ENCODE results near the gene CD276. TPM values are rescaled to one million over a fixed set of nuclear protein-coding genes. Genes with fewer than 3 reads are reported as not detected.

CD276 gene
- total RNA-seq, 1 experiment from 2014 or later = 75.4 TPM

DNA sequence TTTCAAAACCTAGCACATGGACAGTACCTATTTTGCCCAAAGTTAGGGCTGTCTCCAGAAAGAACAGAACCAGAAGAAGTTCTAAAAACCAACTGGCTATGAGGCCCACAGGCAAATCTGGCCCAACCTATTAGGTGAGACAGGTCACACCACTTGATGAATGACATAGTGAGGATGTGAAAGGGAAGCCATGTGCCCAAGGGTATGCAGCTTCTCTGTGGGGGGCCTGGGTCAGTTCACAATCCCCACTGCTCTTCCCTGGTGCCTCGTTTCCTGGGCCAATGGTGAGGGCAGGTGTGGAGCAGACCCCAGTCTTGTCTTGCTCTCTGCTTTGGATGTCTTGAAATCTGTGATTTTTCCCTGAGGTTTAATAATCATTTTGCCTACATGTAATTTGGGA, 60.1 kb downstream of the CD276 start:
- H3K27ac ChIP-seq (ENCODE audit: low read depth, low read length) = no peak overlapping the region
- H4K20me1 ChIP-seq (ENCODE audit: insufficient read depth) = no peaks in the 10 kb centered on the region
- H3K79me2 ChIP-seq (ENCODE audit: insufficient read depth, low read length) = no peaks in the 10 kb centered on the region
- H3K4me3 ChIP-seq (replicated peaks in 1 of 2; ENCODE audit: low read depth in 1 of 2, low read length in 2 of 2) = no peak overlapping the region
- no peaks in the 10 kb centered on the region for H3K9me2 ChIP-seq (ENCODE audit: insufficient read depth)
- H3K36me3 ChIP-seq (ENCODE audit: control insufficient read depth in 1 of 2, insufficient read depth in 2 of 2, low read length in 2 of 2) = no peaks in the 10 kb centered on the region
- ChIA-PET CTCF (no interaction called here), RAD21 (ENCODE audit: low non-redundant PET in 1 of 2, low total read pairs in 2 of 2, uncharacterized antibody in 2 of 2, unreplicated experiment in 2 of 2) (no interaction called here), POLR2A (no interaction called here)
- TF ChIP-seq ZFX (IDR thresholded peaks at IDR 0.05) = no peak
- TF ChIP-seq, protein P1, sequence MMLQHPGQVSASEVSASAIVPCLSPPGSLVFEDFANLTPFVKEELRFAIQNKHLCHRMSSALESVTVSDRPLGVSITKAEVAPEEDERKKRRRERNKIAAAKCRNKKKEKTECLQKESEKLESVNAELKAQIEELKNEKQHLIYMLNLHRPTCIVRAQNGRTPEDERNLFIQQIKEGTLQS (IDR thresholded peaks at IDR 0.05) = no peak
- TF ChIP-seq, protein P2, sequence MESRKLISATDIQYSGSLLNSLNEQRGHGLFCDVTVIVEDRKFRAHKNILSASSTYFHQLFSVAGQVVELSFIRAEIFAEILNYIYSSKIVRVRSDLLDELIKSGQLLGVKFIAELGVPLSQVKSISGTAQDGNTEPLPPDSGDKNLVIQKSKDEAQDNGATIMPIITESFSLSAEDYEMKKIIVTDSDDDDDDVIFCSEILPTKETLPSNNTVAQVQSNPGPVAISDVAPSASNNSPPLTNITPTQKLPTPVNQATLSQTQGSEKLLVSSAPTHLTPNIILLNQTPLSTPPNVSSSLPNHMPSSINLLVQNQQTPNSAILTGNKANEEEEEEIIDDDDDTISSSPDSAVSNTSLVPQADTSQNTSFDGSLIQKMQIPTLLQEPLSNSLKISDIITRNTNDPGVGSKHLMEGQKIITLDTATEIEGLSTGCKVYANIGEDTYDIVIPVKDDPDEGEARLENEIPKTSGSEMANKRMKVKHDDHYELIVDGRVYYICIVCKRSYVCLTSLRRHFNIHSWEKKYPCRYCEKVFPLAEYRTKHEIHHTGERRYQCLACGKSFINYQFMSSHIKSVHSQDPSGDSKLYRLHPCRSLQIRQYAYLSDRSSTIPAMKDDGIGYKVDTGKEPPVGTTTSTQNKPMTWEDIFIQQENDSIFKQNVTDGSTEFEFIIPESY (IDR thresholded peaks at IDR 0.05; ENCODE audit: extremely low read depth, insufficient replicate concordance, low read length) = no peak
- TF ChIP-seq FOSL1 (IDR thresholded peaks at IDR 0.05; ENCODE audit: low read depth) = no peak
- no peak for TF ChIP-seq CEBPB (IDR thresholded peaks at IDR 0.05; ENCODE audit: low read depth)
- no peak for TF ChIP-seq ELF1 (IDR thresholded peaks at IDR 0.05; ENCODE audit: borderline replicate concordance, low read depth)
- TF ChIP-seq POLR2AphosphoS5 (IDR thresholded peaks at IDR 0.05; ENCODE audit: low read depth, low read length) = no peak
- TF ChIP-seq SRF (IDR thresholded peaks at IDR 0.05; ENCODE audit: low read depth) = no peak
- no peak for TF ChIP-seq SIN3A (IDR thresholded peaks at IDR 0.05; ENCODE audit: low read depth)
- TF ChIP-seq SP1 (IDR thresholded peaks at IDR 0.05; ENCODE audit: low read depth) = no peak
- no peak for TF ChIP-seq RAD21 (IDR thresholded peaks at IDR 0.05; ENCODE audit: low read depth)
- TF ChIP-seq, protein P3, sequence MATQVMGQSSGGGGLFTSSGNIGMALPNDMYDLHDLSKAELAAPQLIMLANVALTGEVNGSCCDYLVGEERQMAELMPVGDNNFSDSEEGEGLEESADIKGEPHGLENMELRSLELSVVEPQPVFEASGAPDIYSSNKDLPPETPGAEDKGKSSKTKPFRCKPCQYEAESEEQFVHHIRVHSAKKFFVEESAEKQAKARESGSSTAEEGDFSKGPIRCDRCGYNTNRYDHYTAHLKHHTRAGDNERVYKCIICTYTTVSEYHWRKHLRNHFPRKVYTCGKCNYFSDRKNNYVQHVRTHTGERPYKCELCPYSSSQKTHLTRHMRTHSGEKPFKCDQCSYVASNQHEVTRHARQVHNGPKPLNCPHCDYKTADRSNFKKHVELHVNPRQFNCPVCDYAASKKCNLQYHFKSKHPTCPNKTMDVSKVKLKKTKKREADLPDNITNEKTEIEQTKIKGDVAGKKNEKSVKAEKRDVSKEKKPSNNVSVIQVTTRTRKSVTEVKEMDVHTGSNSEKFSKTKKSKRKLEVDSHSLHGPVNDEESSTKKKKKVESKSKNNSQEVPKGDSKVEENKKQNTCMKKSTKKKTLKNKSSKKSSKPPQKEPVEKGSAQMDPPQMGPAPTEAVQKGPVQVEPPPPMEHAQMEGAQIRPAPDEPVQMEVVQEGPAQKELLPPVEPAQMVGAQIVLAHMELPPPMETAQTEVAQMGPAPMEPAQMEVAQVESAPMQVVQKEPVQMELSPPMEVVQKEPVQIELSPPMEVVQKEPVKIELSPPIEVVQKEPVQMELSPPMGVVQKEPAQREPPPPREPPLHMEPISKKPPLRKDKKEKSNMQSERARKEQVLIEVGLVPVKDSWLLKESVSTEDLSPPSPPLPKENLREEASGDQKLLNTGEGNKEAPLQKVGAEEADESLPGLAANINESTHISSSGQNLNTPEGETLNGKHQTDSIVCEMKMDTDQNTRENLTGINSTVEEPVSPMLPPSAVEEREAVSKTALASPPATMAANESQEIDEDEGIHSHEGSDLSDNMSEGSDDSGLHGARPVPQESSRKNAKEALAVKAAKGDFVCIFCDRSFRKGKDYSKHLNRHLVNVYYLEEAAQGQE (IDR thresholded peaks at IDR 0.05; ENCODE audit: low read depth) = no peak
- TF ChIP-seq ZNF274 (IDR thresholded peaks at IDR 0.05; ENCODE audit: low read depth, low read length) = no peak
- no peak for TF ChIP-seq EGR1 (IDR thresholded peaks at IDR 0.05; ENCODE audit: low read depth)
- TF ChIP-seq, protein P4, sequence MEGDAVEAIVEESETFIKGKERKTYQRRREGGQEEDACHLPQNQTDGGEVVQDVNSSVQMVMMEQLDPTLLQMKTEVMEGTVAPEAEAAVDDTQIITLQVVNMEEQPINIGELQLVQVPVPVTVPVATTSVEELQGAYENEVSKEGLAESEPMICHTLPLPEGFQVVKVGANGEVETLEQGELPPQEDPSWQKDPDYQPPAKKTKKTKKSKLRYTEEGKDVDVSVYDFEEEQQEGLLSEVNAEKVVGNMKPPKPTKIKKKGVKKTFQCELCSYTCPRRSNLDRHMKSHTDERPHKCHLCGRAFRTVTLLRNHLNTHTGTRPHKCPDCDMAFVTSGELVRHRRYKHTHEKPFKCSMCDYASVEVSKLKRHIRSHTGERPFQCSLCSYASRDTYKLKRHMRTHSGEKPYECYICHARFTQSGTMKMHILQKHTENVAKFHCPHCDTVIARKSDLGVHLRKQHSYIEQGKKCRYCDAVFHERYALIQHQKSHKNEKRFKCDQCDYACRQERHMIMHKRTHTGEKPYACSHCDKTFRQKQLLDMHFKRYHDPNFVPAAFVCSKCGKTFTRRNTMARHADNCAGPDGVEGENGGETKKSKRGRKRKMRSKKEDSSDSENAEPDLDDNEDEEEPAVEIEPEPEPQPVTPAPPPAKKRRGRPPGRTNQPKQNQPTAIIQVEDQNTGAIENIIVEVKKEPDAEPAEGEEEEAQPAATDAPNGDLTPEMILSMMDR (IDR thresholded peaks at IDR 0.05 in 2 of 3, conservative IDR thresholded peaks at IDR 0.05 in 1 of 3; ENCODE audit: borderline replicate concordance in 1 of 3, insufficient read depth in 1 of 3, low read depth in 2 of 3, low read length in 2 of 3) = no peak
- TF ChIP-seq, protein P5, sequence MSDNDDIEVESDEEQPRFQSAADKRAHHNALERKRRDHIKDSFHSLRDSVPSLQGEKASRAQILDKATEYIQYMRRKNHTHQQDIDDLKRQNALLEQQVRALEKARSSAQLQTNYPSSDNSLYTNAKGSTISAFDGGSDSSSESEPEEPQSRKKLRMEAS (IDR thresholded peaks at IDR 0.05) = no peak
- no peak for TF ChIP-seq EZH2phosphoT487 (IDR thresholded peaks at IDR 0.05; ENCODE audit: borderline replicate concordance)
- TF ChIP-seq JUND (IDR thresholded peaks at IDR 0.05) = no peak
- TF ChIP-seq YY1 (IDR thresholded peaks at IDR 0.05; ENCODE audit: extremely low read depth, insufficient replicate concordance, low read depth, low read length) = no peak
- DNase-seq (ENCODE audit: low read depth, low spot score) (no peak), ATAC-seq (no peak)
- no peak overlapping the region for H2AFZ ChIP-seq (ENCODE audit: low read depth, low read length, poor library complexity, severe bottlenecking)
- H3K9me3 ChIP-seq (ENCODE audit: control insufficient read depth in 1 of 2, insufficient read depth in 1 of 2, low read depth in 1 of 2, low read length in 2 of 2) = no peaks in the 10 kb centered on the region
- intact Hi-C loops (cut with micrococcal nuclease) = no loop called here
- H3K4me1 ChIP-seq (ENCODE audit: control insufficient read depth in 1 of 2, insufficient read depth in 2 of 2, low read length in 2 of 2) = peaks cover 7 to 11% of the 10 kb centered on the region in 2 experiments
- no peaks in the 10 kb centered on the region for H3K27me3 ChIP-seq (ENCODE audit: insufficient read depth, low read length)
- H3K4me2 ChIP-seq (ENCODE audit: low read length) = no peak overlapping the region
- no peak overlapping the region for H3K9ac ChIP-seq (ENCODE audit: low read length)
- BruUV-seq (replicated peaks) = no TSS peak

Measured in HCT116 (cell line).